KOPT-K1 (cell line): Measurements from ENCODE around the gene PPP1R17.

Source experiments
- H3K27ac ChIP-seq: fragments of 200-600 bp; sonication (generic); 2 replicates; pipeline ENCODE4 v1.5.1; 2016; ENCODE audit warnings: antibody characterized with exemption, mild to moderate bottlenecking, low read depth, low read length; ENCODE audit not compliant: poor library complexity, severe bottlenecking
- H3K36me3 ChIP-seq: fragments of 200-600 bp; sonication (generic); 2 replicates; pipeline ENCODE4 v1.5.1; 2017; ENCODE audit warnings: antibody characterized with exemption, mild to moderate bottlenecking, low read length, moderate library complexity; ENCODE audit not compliant: insufficient read depth
- H3K9me3 ChIP-seq: fragments of 200-600 bp; sonication (generic); 2 replicates; pipeline ENCODE4 v1.5.1; 2017; ENCODE audit warnings: antibody characterized with exemption, low read length, mild to moderate bottlenecking; ENCODE audit not compliant: insufficient read depth, poor library complexity, severe bottlenecking

PPP1R17 gene

DNA sequence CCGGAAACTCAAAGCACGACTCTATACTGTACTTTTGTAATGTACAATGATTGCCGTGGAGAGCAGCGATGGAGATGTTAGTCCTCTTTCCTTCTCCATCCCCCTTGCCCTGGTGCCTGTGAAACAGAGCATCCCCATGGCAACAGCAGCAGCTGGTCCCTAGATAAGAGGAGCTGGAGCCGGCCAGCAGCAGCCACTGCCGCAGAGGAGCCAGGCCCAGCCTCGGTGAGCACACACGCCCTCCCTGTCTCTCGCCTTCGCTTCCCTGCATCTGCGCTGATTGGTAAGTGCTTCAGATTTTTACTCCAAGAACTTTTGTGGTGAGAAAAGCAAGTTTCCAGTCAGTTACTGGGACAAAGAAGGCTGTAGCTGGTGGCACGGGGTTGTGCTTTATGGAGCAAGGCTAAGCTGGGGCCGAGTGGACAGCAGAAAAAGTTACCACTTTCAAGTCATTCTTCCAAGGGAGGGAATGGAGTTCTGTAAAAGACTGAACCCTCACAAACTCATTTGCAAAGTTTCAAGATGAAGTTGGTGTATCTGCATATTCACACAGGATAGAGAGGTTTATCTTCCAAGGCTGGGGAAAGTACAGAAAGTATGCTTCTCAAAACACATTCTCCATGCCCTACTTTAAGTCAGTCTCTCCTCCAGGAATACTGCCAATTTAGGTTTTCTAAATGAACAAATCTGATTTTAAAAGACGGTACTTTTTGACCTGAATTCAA is at the start of gene PPP1R17:
Gene PPP1R17, plus strand, starts transcription at position 192 of the 725 bp plus-strand sequence. CDS start 5,227 bp downstream, outside the sequence.
- no peaks in the 10 kb centered on the region for H3K36me3 ChIP-seq
- no peaks in the 10 kb centered on the region for H3K9me3 ChIP-seq
- no peak within 1 kb of the TSS for H3K27ac ChIP-seq

DNA sequence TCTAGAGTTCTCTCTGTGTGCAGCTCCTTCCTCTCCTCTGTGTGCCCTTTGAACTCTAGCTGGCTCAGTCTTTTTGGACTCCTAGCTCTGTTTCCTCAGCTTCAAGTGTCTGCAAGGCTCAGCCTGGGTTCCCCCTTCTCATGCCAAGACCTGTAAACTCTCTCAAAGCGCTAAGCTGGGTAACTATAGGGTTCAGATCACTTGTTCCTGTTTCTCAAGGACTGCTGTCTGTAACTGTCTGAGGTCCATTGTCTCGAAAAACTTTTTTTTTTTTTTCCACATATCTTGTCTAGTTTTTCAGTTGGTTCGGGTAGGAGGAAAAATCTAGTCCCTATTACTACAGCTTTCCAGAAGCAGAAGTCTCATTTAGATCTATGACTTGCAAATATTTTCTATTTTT is 46.6 kb upstream of the PPP1R17 start:
- Histone ChIP-seq H3K9me3 (no peaks in the 10 kb centered on the region), H3K27ac (no peak overlapping the region), H3K36me3 (no peaks in the 10 kb centered on the region)

DNA sequence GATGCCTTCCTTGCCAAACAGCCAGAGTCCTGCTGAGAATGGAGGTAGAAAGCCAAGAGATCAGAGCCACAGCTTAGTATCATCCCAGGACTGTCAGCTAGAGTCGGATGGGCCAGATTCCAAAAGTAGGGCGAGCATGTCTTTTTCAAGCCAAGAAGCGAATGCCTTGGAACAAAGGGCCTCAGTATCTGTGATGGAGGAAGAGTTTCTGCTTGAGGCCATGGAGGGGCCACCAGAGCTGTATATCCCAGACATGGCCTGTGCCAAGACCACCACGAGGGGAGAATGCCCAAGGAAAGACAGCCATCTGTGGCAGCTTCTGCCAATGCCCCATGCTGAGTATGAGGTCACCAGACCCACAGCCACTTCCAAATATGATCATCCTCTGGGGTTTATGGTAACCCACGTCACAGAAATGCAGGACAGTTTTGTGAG is 44.3 kb upstream of the PPP1R17 start:
- no peak overlapping the region for H3K27ac ChIP-seq
- H3K9me3 ChIP-seq: no peaks in the 10 kb centered on the region
- H3K36me3 ChIP-seq: no peaks in the 10 kb centered on the region

DNA sequence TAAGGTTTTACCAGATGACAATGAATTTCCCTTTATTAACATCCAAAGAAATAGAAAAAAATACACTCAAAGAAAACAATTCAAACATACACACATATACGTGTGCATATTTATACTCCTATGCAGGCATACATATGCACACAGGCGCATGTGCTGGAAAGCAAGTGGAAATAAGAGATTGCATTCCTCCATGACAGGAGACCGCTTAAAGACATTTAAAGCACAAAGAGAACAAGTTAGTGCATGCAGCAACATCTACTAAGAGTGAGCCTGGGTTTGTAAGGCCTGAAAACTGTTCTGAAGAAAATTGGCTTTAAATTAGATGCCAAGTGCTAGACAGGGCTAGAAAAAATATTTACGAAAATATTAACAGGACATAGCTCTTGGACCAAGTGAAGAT is 40.1 kb upstream of the PPP1R17 start:
- Histone ChIP-seq H3K9me3 (no peaks in the 10 kb centered on the region), H3K27ac (no peak overlapping the region), H3K36me3 (no peaks in the 10 kb centered on the region)

DNA sequence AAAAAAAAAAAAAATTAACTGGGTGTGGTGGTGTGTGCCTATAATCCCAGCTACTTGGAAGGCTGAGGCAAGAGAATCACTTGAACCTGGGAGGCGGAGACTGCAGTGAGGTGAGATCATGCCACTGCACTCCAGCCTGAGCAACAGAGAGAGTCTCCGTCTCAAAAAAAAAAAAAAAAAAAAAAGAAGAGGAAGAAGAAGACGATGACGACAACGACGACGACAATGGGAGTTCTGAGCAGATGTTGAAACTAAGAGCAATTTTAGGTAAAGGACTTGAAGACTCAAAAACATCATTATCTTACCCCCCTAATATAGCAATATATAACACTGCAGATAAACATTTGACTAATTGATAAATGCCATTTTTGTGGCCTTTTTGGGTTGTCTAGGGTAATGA is 39.5 kb upstream of the PPP1R17 start:
- Histone ChIP-seq H3K36me3 (no peaks in the 10 kb centered on the region), H3K27ac (no peak overlapping the region), H3K9me3 (no peaks in the 10 kb centered on the region)

DNA sequence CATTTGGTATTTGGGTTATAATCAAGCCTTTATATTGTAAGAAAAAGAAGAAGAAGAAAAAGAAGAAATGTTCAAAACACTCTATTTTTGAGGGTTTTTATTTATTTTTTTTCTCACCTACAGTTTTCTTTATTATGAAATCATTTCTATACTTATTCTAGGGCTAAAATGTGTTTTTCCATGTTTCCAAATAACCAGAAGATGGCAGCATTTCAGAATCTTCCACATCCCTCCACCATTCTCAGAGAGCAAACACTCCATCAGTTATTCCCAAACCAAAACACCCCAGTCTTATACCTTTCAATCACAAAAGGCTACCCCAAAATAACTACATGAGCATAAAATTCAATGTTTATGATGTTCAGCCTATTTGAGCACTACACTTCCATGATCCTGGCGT is 38.7 kb upstream of the PPP1R17 start:
- Histone ChIP-seq H3K9me3 (no peaks in the 10 kb centered on the region), H3K36me3 (no peaks in the 10 kb centered on the region), H3K27ac (no peak overlapping the region)

DNA sequence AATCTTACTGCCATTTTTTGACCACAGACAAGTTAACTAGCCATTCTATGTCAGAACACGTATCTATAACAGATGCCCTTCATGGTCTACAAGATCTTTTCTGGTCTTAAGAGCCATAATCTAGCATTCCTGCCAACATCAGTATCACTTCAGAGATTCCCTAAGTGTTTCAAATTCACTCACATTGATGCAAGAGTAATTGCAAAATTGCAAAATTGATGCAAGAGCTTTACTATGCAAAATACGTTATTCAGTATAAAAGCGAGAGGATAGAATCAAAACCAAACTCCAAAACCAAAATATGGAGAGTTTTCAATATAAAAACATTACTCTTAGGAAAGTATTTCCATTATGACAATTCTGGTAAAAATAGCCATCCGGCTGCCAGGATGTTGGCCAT is 38.1 kb upstream of the PPP1R17 start:
- no peaks in the 10 kb centered on the region for H3K36me3 ChIP-seq
- no peak overlapping the region for H3K27ac ChIP-seq
- no peaks in the 10 kb centered on the region for H3K9me3 ChIP-seq

DNA sequence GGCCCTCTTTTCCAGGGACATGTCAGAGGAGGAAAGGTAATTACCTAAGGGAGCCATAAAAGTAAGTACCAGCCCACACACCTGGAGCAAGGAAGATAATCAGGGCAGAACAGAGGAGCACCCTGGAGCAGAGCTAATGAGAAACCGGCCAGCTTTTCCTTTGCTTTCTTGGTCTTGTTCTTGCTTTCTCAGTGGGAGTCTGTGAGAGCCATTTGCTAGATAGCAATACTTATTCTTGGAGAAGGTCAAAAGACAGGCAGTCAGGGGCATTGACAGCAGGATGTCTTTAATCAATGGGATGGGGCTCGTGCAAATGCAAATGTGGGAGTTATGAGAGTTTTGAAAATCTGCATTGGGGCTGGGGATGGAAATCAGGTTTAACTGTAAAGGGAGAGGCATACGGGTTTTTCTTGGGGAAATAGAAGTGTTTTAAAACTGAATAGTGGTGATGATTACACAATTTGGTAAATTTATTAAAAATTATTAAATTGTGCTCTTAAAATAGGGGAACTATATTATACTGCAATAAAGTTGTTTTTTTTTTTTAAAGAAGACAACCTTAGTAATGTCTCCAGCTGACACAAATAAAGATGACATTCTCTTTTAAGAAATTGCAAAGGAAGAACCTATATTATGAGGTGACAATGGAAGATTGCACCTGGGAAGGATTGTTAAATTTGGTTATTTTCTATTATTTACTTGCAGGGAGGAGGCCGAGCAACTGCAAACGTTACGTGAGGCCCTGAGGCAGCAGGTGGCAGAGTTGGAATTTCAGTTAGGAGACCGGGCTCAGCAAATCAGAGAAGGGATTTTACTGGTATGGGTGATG is 35.6 kb upstream of the PPP1R17 start:
- no peak overlapping the region for H3K27ac ChIP-seq
- no peaks in the 10 kb centered on the region for H3K36me3 ChIP-seq
- no peaks in the 10 kb centered on the region for H3K9me3 ChIP-seq

DNA sequence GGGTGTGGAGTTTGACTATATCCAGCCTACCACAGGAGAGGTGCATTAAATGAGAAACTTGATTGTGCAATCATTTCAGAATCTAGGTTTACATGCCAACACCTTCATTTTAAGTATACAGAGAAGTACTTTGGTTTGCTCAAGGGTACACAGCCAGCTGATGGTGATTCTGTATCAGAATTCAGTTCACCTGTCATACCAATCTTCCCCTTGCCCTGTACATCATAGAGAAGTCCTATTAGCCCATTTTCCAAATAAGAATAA is 35.0 kb upstream of the PPP1R17 start:
- Histone ChIP-seq H3K9me3 (no peaks in the 10 kb centered on the region), H3K27ac (no peak overlapping the region), H3K36me3 (no peaks in the 10 kb centered on the region)

DNA sequence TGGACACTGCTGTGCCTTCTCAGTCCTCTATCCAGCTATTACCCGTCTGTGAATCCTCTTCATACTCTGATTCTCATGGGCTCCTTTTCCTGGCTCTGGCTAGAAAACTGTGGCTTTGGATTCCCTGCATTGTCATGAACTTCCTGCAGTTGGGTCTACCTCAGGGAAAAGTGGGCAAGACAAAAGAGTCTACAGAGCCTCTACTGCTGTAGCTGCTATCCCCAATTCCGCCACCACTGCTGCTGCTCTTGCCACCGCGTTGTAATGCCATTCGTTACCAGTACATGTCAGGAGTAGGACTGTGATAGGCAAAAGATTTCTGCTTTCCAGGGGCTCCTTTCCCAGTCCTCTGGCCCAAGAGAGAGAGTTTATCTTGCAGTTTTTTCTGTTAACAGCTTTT is 23.9 kb upstream of the PPP1R17 start:
- Histone ChIP-seq H3K36me3 (no peaks in the 10 kb centered on the region), H3K27ac (no peak overlapping the region), H3K9me3 (no peaks in the 10 kb centered on the region)

DNA sequence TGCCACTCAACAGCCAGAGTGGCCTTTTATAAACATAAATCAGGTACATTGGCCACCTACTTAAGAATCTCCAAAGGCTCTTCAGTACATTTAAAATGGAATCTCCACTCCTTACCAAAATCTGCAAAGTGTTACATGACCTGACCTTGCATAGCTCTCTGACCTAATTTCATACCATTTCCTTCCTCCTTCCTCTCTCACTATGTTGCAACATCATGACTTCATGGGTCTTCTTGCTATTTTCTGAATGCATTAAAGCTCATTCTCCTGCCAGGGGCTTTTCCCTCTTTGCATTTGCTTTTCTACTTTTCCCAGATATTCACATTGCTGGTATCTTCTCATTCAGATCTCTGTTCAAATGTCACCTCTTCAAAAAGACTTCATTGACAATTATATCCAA is 22.1 kb upstream of the PPP1R17 start:
- H3K36me3 ChIP-seq: no peaks in the 10 kb centered on the region
- no peak overlapping the region for H3K27ac ChIP-seq
- H3K9me3 ChIP-seq: no peaks in the 10 kb centered on the region

DNA sequence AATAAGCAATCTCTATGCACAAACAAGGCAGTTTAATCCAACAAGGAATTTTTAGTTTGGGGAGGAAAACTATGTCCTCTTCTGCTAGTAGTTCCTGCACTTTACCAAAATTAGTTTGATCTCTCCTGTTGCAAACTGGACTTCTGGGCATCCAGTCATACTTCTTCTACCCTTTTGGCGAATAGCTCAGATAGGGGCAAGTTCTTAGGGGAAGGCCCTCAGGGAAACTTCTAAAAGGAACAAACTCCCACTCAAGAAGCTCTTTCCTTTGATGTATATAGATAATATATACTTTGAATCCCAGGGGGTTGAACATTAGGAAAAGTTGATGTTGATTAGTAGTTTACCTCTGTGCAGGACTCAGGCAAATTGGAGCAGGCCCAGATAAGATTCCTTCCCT is 21.5 kb upstream of the PPP1R17 start:
- Histone ChIP-seq H3K36me3 (no peaks in the 10 kb centered on the region), H3K9me3 (no peaks in the 10 kb centered on the region), H3K27ac (no peak overlapping the region)

DNA sequence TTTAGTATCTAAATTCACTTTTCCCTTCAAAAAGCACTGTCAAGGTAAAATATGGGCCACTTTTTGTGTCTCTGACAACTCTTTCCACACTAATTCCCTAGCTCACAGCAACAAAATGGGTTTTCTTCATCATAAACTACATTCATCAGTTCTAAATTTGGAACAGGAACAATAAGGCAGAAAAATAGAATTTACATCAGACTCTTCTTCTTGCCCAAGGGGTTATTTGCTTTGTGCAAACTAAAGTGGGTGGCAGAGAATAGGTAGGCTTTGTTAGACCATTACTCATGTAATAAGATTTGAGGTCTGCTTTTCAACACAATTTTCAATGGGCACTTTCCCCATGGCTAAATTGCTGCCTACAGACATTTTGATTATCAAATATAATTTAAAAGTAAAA is 17.6 kb upstream of the PPP1R17 start:
- no peaks in the 10 kb centered on the region for H3K9me3 ChIP-seq
- H3K36me3 ChIP-seq: no peaks in the 10 kb centered on the region

DNA sequence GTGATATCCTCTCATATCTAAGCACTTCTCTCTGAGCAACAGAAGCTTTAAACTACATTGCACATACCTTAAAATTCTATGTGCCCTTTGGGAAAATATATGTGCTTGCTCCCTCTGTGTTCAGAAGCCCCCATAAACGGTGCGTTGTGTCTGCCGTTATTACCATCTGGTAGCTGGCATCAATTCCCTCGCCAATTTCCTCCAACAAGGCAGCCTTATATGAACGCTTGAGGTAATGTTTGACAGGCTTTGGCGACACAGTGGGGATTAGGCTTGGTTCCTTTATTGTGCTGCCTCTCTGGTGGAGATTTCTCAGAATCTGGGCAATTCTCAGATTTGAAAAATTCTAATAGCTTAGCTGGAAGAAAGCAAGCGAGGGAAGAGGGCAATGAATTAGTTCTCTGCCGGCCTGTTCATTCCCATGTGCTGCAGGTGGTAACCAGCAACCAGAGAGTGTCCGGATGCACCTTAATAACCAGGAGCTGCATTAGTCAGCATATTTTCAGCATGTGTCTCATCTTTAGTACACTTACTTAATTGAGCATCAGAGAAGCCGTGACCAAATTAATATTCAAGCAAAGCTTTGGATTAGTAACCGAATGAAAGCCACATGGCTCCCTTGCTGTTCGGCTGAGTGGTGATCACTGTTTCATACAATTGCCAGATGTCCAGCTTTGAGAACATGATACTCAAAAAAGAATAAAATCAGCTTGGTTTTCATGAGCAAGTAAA is 7.3 kb upstream of the PPP1R17 start:
- H3K27ac ChIP-seq: no peak overlapping the region
- H3K9me3 ChIP-seq: no peaks in the 10 kb centered on the region

More for the DNA sequence above, 17.6 kb upstream of the PPP1R17 start:
- no peak overlapping the region for H3K27ac ChIP-seq

DNA sequence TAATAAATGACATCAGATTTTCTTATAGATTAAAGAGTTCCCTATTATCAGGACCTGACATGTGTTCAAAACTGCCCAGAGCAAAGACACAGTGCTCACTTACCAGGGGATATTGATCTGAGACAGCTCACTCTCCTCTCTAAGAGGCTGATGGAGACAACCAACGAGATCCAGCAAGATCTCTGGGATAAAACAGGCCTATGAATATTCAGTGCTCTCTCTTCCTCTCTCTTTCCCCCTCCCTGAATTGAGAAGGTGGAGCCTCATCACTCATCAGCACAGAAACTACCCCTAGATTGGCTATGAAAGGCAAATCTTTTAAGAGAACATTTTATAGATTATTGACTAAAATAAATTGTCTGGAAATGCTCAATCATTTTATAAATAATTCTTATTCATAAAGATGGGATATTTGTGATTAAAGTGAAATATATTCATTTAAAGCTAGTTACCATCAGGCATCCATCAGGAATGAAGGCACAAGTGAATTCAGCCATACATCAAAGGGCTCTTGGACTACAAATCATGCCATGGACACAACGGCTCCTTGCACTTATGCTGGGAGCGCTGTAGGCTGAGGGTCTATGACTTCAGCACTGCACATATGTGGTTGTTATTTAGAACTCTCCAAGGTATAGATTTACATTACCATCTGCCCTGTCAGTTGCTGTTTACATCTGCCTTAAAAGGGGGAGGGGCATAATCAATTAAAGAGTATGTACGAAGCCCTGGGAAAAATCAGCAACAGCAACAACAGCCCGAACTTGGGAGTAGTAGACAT is 3.4 kb upstream of the PPP1R17 start:
- Histone ChIP-seq H3K9me3 (no peaks in the 10 kb centered on the region), H3K27ac (no peak overlapping the region), H3K36me3 (no peaks in the 10 kb centered on the region)

More for the DNA sequence above, 7.3 kb upstream of the PPP1R17 start:
- no peaks in the 10 kb centered on the region for H3K36me3 ChIP-seq
